WTC11 (cell line): Measurements from ENCODE around the gene RDH8.

Experiments used
- AR ChIP-seq: fragments of 250-450 bp; sonication (Bioruptor Pico); IDR thresholded peaks from 2 replicates; pipeline ENCODE4 v1.9.0; 2021; ENCODE audit warnings: mild to moderate bottlenecking
- ATF1 ChIP-seq: sonication (generic); formaldehyde crosslinking; IDR thresholded peaks from 2 replicates; pipeline ENCODE4 v1.8.1; 2023; ENCODE audit warnings: mild to moderate bottlenecking, moderate library complexity, missing genetic modification reagents
- CTCF ChIP-seq: fragments of 200-600 bp; IDR thresholded peaks from 2 replicates; pipeline ENCODE4 v1.8.0; 2022; ENCODE audit warnings: antibody characterized with exemption
- FOXP1 ChIP-seq: sonication (generic); formaldehyde crosslinking; IDR thresholded peaks from 2 replicates; pipeline ENCODE4 v1.8.0; 2022; ENCODE audit warnings: missing genetic modification reagents, mild to moderate bottlenecking, moderate library complexity, borderline replicate concordance
- IRF2 ChIP-seq: sonication (generic); formaldehyde crosslinking; IDR thresholded peaks from 2 replicates; pipeline ENCODE4 v1.8.0; 2022; ENCODE audit warnings: low read depth, missing genetic modification reagents, borderline replicate concordance
- JUN ChIP-seq: sonication (generic); formaldehyde crosslinking; IDR thresholded peaks from 2 replicates; pipeline ENCODE4 v1.8.0; 2023; ENCODE audit warnings: mild to moderate bottlenecking, missing genetic modification reagents
- NFE2L1 ChIP-seq: sonication (generic); formaldehyde crosslinking; IDR thresholded peaks from 2 replicates; pipeline ENCODE4 v1.8.1; 2023; ENCODE audit warnings: missing genetic modification reagents
- NFYB ChIP-seq: sonication (generic); formaldehyde crosslinking; conservative IDR thresholded peaks from 2 replicates; pipeline ENCODE4 v1.8.0; 2022; ENCODE audit warnings: low read depth, missing genetic modification reagents
- NR2C2 ChIP-seq: sonication (generic); formaldehyde crosslinking; IDR thresholded peaks from 2 replicates; pipeline ENCODE4 v1.8.0; 2022; ENCODE audit warnings: mild to moderate bottlenecking, missing genetic modification reagents
- SMAD3 ChIP-seq: sonication (generic); formaldehyde crosslinking; IDR thresholded peaks from 2 replicates; pipeline ENCODE4 v1.8.0; 2022; ENCODE audit warnings: missing genetic modification reagents, mild to moderate bottlenecking, borderline replicate concordance
- TEAD1 ChIP-seq: sonication (generic); formaldehyde crosslinking; IDR thresholded peaks from 2 replicates; pipeline ENCODE4 v1.8.0; 2022; ENCODE audit warnings: mild to moderate bottlenecking, missing genetic modification reagents
- ZBTB21 ChIP-seq: sonication (generic); formaldehyde crosslinking; IDR thresholded peaks from 2 replicates; pipeline ENCODE4 v1.8.1; 2023; ENCODE audit warnings: mild to moderate bottlenecking, missing genetic modification reagents, borderline replicate concordance
- ZNF232 ChIP-seq: sonication (generic); formaldehyde crosslinking; IDR thresholded peaks from 2 replicates; pipeline ENCODE4 v1.8.0; 2022; ENCODE audit warnings: mild to moderate bottlenecking, missing genetic modification reagents

- TF ChIP-seq ZBTB21 (CRISPR knock-in tag) (no peak), SMAD3 (CRISPR knock-in tag) (no peak), CTCF (no peak), TEAD1 (no peak), ATF1 (CRISPR knock-in tag) (no peak), AR (CRISPR knock-in tag) (no peak), NFYB (CRISPR knock-in tag) (0 out of 2 replicates have a peak, but pooled peaks have one; percentile 27), NR2C2 (CRISPR knock-in tag) (no peak), JUN (CRISPR knock-in tag) (no peak), IRF2 (no peak), FOXP1 (CRISPR knock-in tag) (no peak), ZNF232 (CRISPR knock-in tag) (no peak), NFE2L1 (no peak)
These were observed 31.1 kb downstream of the RDH8 start for GRCh38 chr19:10044390-10044789.
